ENCODE data around the gene SH2B3. TPM values are rescaled to one million over a fixed set of nuclear protein-coding genes. Genes with fewer than 3 reads are reported as not detected.

SH2B3 gene
- total and polyA plus RNA-seq, 2 experiments from 2014 or later, result 8.1 to 59.3 TPM

DNA sequence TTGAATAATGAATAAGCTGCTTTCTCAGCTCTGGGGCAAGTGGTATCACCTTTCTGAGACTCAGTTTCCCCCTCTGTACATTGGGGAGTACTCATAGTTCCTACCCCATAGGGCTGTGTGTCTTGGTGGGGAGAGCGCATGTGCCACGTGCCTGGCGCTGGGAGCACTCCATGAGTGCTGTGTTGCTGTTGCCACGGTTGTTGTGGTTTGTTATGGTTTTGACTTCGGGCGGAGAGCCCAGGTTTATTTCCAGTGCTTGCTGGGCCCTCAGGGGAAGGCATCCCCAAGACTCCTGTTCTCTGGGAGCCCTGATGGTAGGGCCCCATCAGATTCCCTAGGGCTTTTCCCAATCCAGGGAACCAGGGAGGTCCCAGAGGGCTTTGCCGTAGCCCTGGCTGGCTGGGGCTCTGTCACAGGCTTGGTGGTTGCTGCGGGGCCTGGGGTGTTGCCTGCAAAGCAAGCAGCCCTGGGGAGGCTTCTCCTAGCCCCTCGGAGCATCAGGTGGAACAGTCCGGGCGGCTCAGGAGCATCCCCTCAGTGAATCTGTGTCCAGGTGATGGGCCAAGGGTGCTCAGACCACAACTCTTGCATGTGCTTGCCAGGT lies 18.6 kb downstream of the SH2B3 start:
- DNase-seq (ENCODE audit: low spot score) (no peak), ATAC-seq (peak; percentile 8)
- Histone ChIP-seq H3K36me3 (ENCODE audit: insufficient read depth) (peaks cover 6% of the 10 kb centered on the region; the same call in 1 of the 2 replicates), H2AFZ (no peak overlapping the region), H4K20me1 (replicated peaks; ENCODE audit: insufficient read depth) (peaks cover 23% of the 10 kb centered on the region), H3K9me2 (ENCODE audit: insufficient read depth) (no peaks in the 10 kb centered on the region), H3F3A (replicated peaks; ENCODE audit: low read depth) (peaks cover 8% of the 10 kb centered on the region), H3K79me2 (replicated peaks; ENCODE audit: insufficient read depth) (peaks cover 93% of the 10 kb centered on the region), H3K27me3 (ENCODE audit: insufficient read depth) (no peaks in the 10 kb centered on the region), H3K4me1 (ENCODE audit: insufficient read depth) (peaks cover 29% of the 10 kb centered on the region; the same call in 1 of the 2 replicates), H3K4me2 (no peak overlapping the region), H3K4me3 (no peak overlapping the region), H3K27ac (ENCODE audit: low read depth) (peak overlapping the region; percentile 59)
- Mint-ChIP-seq H3K27ac (peak overlapping the region; percentile 78; the same call in 1 of the 2 replicates), H3K27me3 (ENCODE audit: insufficient read depth, low read depth, poor library complexity) (peaks cover 2% of the 10 kb centered on the region), H3K36me3 (ENCODE audit: low read depth) (peaks cover 44% of the 10 kb centered on the region), H3K9me3 (no peaks in the 10 kb centered on the region), H3K4me1 (peaks cover 41% of the 10 kb centered on the region), H3K4me3 (no peak overlapping the region; the same call in 2 of the 3 replicates)
- TF ChIP-seq REST (IDR thresholded peaks at IDR 0.05; ENCODE audit: unreplicated experiment), result no peak
- TF ChIP-seq EZH2phosphoT487 (IDR thresholded peaks at IDR 0.05; ENCODE audit: unreplicated experiment), result no peak
- TF ChIP-seq, protein P1, sequence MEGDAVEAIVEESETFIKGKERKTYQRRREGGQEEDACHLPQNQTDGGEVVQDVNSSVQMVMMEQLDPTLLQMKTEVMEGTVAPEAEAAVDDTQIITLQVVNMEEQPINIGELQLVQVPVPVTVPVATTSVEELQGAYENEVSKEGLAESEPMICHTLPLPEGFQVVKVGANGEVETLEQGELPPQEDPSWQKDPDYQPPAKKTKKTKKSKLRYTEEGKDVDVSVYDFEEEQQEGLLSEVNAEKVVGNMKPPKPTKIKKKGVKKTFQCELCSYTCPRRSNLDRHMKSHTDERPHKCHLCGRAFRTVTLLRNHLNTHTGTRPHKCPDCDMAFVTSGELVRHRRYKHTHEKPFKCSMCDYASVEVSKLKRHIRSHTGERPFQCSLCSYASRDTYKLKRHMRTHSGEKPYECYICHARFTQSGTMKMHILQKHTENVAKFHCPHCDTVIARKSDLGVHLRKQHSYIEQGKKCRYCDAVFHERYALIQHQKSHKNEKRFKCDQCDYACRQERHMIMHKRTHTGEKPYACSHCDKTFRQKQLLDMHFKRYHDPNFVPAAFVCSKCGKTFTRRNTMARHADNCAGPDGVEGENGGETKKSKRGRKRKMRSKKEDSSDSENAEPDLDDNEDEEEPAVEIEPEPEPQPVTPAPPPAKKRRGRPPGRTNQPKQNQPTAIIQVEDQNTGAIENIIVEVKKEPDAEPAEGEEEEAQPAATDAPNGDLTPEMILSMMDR (conservative IDR thresholded peaks at IDR 0.05; ENCODE audit: low read depth in 2 of 2), result no peak
- TF ChIP-seq CREB1 (CRISPR knock-in tag; IDR thresholded peaks at IDR 0.05; ENCODE audit: low read depth), result no peak
- no peak for TF ChIP-seq ZNF331 (CRISPR knock-in tag; IDR thresholded peaks at IDR 0.05; ENCODE audit: low read depth)

- H3K4me3 Mint-ChIP-seq, result no peak overlapping the region; the same call in 2 of the 3 replicates
- H3K9me3 Mint-ChIP-seq, result no peaks in the 10 kb centered on the region
- peak overlapping the region; percentile 59 for H3K27ac ChIP-seq (ENCODE audit: low read depth)
- peak overlapping the region; percentile 78; the same call in 1 of the 2 replicates for H3K27ac Mint-ChIP-seq
- H3K36me3 ChIP-seq (ENCODE audit: insufficient read depth), result peaks cover under 1% of the 10 kb centered on the region; the same call in 1 of the 2 replicates
- H3K27me3 ChIP-seq (ENCODE audit: insufficient read depth), result no peaks in the 10 kb centered on the region
- peaks cover 93% of the 10 kb centered on the region for H3K79me2 ChIP-seq (replicated peaks; ENCODE audit: insufficient read depth)
- H3K4me3 ChIP-seq, result no peak overlapping the region
- H3K4me2 ChIP-seq, result 0 out of 2 replicates have a peak overlapping the region, but pooled peaks have one; percentile 32
- peak; percentile 70 for DNase-seq (ENCODE audit: low spot score)
- H3K9me2 ChIP-seq (ENCODE audit: insufficient read depth), result no peaks in the 10 kb centered on the region
- peaks cover 44% of the 10 kb centered on the region for H3K4me1 Mint-ChIP-seq
- peaks cover 34% of the 10 kb centered on the region for H3K4me1 ChIP-seq (ENCODE audit: insufficient read depth)
- no peak overlapping the region for H2AFZ ChIP-seq
- peaks cover 8% of the 10 kb centered on the region for H3F3A ChIP-seq (replicated peaks; ENCODE audit: low read depth)
- ATAC-seq, result peak; percentile 83
- H4K20me1 ChIP-seq (replicated peaks; ENCODE audit: insufficient read depth), result peaks cover 18% of the 10 kb centered on the region
- peaks cover 6% of the 10 kb centered on the region for H3K27me3 Mint-ChIP-seq (ENCODE audit: insufficient read depth, low read depth, poor library complexity)
- H3K36me3 Mint-ChIP-seq (ENCODE audit: low read depth), result peaks cover 39% of the 10 kb centered on the region
- TF ChIP-seq JUNB (IDR thresholded peaks at IDR 0.05; ENCODE audit: unreplicated experiment), result no peak
- TF ChIP-seq, protein P1 (conservative IDR thresholded peaks at IDR 0.05; ENCODE audit: low read depth in 2 of 2), result peak; percentile 41 to 57
Observed at GRCh38 chr12:111424793-111425251, 19.1 kb downstream of the SH2B3 start.

Measured in GM23338 (cell line).